Measurements from ENCODE around the gene CLDN15. TPM values are rescaled to one million over a fixed set of nuclear protein-coding genes. Genes with fewer than 3 reads are reported as not detected.
"Not testable (repeated sequence)": the region's sequence is repeated elsewhere in the genome, so short reads cannot be mapped to it uniquely, and the experiment has no call there.

CLDN15 gene, protein sequence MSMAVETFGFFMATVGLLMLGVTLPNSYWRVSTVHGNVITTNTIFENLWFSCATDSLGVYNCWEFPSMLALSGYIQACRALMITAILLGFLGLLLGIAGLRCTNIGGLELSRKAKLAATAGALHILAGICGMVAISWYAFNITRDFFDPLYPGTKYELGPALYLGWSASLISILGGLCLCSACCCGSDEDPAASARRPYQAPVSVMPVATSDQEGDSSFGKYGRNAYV
- 5.1 TPM for polyA plus RNA-seq (2012; ENCODE audit: low read depth, missing spikeins)

DNA sequence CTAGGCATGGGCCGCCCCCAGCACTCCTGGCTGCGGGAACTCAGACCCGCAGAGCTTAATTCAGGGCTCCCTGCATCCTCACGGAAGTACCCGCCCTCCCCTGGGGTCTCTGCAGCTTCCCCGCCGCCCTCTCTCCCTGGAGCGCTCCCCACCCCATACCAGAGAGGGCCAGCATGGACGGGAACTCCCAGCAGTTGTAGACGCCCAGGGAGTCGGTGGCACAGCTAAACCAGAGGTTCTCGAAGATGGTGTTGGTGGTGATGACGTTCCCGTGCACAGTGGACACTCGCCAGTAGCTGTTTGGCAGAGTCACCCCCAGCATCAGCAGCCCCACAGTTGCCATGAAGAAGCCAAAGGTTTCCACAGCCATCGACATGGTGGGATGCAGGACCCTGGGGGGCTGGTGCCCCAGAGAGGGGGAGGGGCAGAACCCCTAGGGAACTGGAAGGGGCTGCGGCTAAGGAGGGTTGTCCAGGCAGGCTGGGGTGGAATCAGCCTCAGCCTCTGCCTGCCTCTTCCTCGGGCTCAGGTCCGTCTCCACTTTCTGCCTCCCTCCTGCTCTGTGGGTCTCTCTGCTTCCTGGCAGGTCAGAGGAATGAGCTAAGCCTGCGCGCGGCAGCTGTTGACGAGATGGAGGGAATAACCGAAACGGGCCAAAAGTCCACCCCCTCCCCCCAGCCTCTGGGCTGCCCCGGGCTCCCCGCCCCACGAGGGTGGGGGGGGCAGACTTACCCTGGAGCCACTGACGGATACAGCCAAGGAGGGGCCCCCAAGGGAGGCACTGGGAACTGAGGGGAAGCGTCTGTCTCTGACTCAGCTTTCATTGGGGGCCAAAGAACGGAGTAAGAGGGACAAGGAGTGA lies at the start of gene CLDN15:
TSS of gene CLDN15 (minus strand) at position 597 of the 862 bp plus-strand sequence. CDS start at position 376, 221 bp downstream.
- no peak for DNase-seq (ENCODE audit: insufficient read length, low spot score)
- FAIRE-seq: no peak
- TF ChIP-seq PAX5 (IDR thresholded peaks at IDR 0.05; ENCODE audit: insufficient read depth, low read length, severe bottlenecking) (no peak), POLR2AphosphoS5 (IDR thresholded peaks at IDR 0.05; ENCODE audit: low read depth, low read length) (no peak), TAF1 (IDR thresholded peaks at IDR 0.05; ENCODE audit: low read depth, low read length) (no peak), POLR2A (IDR thresholded peaks at IDR 0.05; ENCODE audit: low read depth, low read length) (no peak), POU2F2 (IDR thresholded peaks at IDR 0.05; ENCODE audit: low read depth, low read length) (no peak), SPI1 (IDR thresholded peaks at IDR 0.05; ENCODE audit: low read depth, low read length) (no peak)

DNA sequence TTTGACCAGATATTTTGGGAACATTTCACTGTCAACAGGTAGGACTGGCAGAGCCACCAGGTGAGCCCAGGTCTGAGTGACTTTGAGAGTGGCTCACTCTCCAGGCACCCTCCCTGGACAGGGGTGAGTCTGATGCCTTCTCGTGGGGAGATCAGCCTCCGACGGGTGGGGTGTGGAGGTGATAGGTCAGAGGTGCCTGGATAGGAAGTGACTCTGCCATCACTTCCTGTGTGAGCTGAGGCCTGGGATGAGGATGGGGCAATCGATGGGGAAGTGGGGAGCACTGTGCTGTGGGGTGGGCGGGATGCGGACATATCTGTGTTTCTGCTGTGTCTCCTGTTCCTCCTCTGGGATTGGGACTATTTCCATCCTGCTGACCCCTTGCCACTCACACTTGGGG lies 49.4 kb upstream of the CLDN15 start:
- DNase-seq (ENCODE audit: insufficient read length, low spot score) (no peak), FAIRE-seq (no peak)
- TF ChIP-seq POLR2A (IDR thresholded peaks at IDR 0.05; ENCODE audit: low read depth, low read length) (no peak), TAF1 (IDR thresholded peaks at IDR 0.05; ENCODE audit: low read depth, low read length) (no peak), PAX5 (IDR thresholded peaks at IDR 0.05; ENCODE audit: insufficient read depth, low read length, severe bottlenecking) (no peak), POLR2AphosphoS5 (IDR thresholded peaks at IDR 0.05; ENCODE audit: low read depth, low read length) (no peak), POU2F2 (IDR thresholded peaks at IDR 0.05; ENCODE audit: low read depth, low read length) (no peak), SPI1 (IDR thresholded peaks at IDR 0.05; ENCODE audit: low read depth, low read length) (no peak)

DNA sequence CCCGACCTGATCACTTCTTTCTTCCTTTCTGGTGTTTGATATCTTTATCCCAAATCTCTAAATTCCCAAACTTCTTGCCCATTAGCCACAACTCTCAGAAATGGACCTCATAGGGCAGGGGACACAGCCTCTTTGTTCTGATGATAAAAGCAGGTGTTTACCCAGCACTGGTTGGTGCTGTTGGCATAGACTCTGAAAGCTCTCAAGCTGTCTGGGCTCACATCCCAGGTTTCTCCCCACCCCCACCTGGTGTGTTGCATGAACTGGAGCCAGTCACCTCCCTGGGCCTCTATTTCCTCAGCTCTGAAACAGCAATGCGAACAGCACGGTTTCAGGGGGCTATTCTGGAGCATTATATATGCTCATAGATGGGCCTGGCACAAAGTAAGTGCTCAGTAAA lies 48.3 kb upstream of the CLDN15 start:
- FAIRE-seq; DNase-seq (ENCODE audit: insufficient read length, low spot score): not testable (repeated sequence)

DNA sequence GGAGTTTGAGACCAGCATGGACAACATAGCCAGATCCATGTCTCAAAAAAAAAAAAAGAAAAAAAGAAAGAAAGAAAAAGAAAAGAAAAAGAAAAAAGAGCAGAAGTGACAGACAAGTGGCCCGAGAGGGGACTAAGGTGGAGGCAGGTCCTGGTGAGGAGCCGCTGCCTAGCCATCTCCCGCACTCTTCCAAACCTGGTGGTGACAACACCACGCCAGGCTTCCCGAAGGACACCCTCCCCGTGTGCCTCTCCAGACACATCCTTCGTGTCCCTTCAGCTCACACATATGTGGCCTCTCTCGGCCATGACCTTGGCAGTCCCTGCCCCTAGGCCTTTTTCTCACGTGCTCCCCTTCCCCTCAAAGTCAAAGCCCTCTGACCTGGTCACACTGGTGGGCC lies 47.6 kb upstream of the CLDN15 start:
- DNase-seq (ENCODE audit: insufficient read length, low spot score) (no peak), FAIRE-seq (no peak)
- TF ChIP-seq PAX5 (IDR thresholded peaks at IDR 0.05; ENCODE audit: insufficient read depth, low read length, severe bottlenecking): no peak
- no peak for TF ChIP-seq POU2F2 (IDR thresholded peaks at IDR 0.05; ENCODE audit: low read depth, low read length)
- TF ChIP-seq POLR2AphosphoS5 (IDR thresholded peaks at IDR 0.05; ENCODE audit: low read depth, low read length): no peak
- TF ChIP-seq POLR2A (IDR thresholded peaks at IDR 0.05; ENCODE audit: low read depth, low read length): no peak
- no peak for TF ChIP-seq TAF1 (IDR thresholded peaks at IDR 0.05; ENCODE audit: low read depth, low read length)
- no peak for TF ChIP-seq SPI1 (IDR thresholded peaks at IDR 0.05; ENCODE audit: low read depth, low read length)

DNA sequence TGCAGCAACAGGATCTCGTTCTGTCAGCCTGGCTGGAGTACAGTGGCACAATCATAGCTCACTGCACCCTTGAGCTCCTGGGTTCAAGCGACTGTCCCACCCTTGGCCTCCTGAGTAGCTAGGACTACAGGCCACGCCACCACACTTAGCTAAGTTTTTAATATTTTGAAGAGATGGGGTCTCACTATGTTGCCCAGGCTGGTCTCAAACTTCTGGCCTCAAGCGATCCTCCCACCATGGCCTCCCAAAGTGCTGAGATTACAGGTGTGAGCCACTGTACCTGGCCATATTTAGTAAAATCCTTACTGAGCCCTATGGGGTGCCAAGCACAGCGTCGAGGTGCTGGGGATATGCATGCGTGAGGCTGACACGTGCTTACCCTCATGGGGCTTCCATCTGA lies 43.3 kb upstream of the CLDN15 start:
- not testable (repeated sequence) for FAIRE-seq; DNase-seq (ENCODE audit: insufficient read length, low spot score)

DNA sequence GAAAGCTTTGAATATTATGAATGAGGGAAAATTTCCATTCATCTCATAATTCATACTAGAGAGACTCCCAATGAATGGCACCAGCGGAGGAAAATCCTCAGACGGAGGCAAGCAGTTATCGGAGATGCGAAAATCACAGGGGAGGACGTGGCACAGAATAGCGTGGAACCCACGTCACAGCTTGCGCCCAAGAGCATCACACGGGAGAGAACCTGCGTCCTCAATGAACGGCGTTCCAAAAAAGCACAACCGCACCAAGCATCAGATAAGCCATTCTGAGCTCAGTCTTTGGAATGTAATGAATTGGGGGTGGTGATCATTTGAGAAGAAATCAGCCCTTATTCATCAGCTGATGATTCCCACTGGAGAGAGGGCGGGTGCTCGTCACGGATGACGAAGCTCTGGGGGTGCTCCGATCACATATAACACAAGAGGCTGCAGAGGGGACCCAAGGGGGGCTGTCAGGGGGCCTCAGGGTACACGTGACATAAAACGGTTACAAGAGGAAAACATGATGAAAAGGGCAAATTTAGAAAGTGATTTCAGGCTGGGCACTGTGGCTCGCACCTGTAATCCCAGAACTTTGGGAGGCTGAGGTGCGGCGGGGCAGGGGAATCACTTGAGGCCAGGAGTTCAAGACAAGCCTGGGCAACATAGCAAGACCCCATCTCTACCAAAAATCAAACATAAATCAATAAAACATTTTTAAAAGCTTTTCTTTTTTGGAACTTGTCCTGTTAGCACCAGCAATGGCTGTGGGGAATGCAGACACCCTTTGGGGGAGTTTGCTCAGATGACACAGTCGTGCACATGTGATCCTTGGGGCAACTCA lies 41.1 kb upstream of the CLDN15 start:
- no peak for DNase-seq (ENCODE audit: insufficient read length, low spot score)
- no peak for TF ChIP-seq PAX5 (IDR thresholded peaks at IDR 0.05; ENCODE audit: insufficient read depth, low read length, severe bottlenecking)
- no peak for TF ChIP-seq POLR2A (IDR thresholded peaks at IDR 0.05; ENCODE audit: low read depth, low read length)
- no peak for TF ChIP-seq SPI1 (IDR thresholded peaks at IDR 0.05; ENCODE audit: low read depth, low read length)
- TF ChIP-seq TAF1 (IDR thresholded peaks at IDR 0.05; ENCODE audit: low read depth, low read length): no peak
- TF ChIP-seq POLR2AphosphoS5 (IDR thresholded peaks at IDR 0.05; ENCODE audit: low read depth, low read length): no peak
- FAIRE-seq: no peak

DNA sequence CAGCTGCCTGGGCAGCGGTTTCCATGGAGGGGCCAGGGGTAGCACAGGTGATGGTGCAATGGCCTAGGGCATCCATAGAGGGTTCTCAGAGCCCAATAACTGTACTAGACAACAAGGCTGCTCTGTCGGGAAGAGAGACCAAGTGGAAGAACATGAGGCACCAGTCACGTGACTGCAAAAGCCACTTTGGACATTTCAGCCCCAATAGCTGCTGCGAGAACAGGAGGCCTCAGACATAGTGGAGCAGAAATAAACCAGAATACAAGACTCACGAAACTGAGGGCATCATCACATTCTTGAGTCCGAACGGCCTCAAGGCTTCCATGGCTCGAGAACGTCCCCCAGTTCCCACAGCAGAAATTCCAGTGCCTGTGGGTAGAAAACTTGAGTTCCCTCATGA lies 39.6 kb upstream of the CLDN15 start:
- TF ChIP-seq TAF1 (IDR thresholded peaks at IDR 0.05; ENCODE audit: low read depth, low read length) (no peak), SPI1 (IDR thresholded peaks at IDR 0.05; ENCODE audit: low read depth, low read length) (no peak), POLR2AphosphoS5 (IDR thresholded peaks at IDR 0.05; ENCODE audit: low read depth, low read length) (no peak), POLR2A (IDR thresholded peaks at IDR 0.05; ENCODE audit: low read depth, low read length) (no peak), PAX5 (IDR thresholded peaks at IDR 0.05; ENCODE audit: insufficient read depth, low read length, severe bottlenecking) (no peak), POU2F2 (IDR thresholded peaks at IDR 0.05; ENCODE audit: low read depth, low read length) (no peak)
- FAIRE-seq (no peak), DNase-seq (ENCODE audit: insufficient read length, low spot score) (no peak)

DNA sequence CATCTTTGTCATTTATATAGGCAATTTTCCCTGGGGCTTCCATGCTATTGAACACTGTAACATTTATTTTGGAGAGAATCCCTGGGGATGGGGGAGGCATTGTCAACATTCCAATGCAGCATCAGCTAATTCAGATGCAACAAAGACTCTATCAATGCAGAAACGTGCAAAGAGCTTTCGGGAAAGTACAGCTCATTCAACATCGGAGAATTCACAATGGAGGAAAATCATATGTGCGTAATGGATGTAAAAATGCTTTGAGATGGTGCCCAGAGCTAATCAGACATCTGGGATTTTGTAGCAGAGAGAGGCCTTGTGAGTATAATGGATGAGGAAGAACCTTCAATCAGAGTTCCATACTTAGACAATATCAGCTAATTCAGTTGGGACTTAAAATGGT lies 35.6 kb upstream of the CLDN15 start:
- DNase-seq (ENCODE audit: insufficient read length, low spot score) (no peak), FAIRE-seq (no peak)
- TF ChIP-seq SPI1 (IDR thresholded peaks at IDR 0.05; ENCODE audit: low read depth, low read length) (no peak), POLR2AphosphoS5 (IDR thresholded peaks at IDR 0.05; ENCODE audit: low read depth, low read length) (no peak), TAF1 (IDR thresholded peaks at IDR 0.05; ENCODE audit: low read depth, low read length) (no peak), PAX5 (IDR thresholded peaks at IDR 0.05; ENCODE audit: insufficient read depth, low read length, severe bottlenecking) (no peak), POLR2A (IDR thresholded peaks at IDR 0.05; ENCODE audit: low read depth, low read length) (no peak), POU2F2 (IDR thresholded peaks at IDR 0.05; ENCODE audit: low read depth, low read length) (no peak)

DNA sequence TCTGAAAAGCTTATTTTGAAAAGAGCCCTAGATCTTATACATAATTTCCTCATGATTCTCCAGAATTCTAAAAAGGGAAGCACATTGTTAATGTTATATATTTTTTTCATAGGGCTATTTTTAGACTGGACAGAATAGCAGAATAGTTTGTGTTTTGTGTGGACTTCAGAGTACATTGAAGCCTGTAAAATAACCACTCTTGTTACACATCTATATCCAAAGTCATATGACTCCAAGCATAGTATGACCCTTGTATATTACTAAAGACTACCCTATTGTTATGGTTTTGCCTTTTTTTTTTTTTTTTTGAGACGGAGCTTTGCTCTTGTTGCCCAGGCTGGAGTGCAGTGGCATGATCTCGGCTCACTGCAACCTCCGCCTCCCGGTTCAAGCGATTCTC lies 33.4 kb upstream of the CLDN15 start:
- no peak for TF ChIP-seq TAF1 (IDR thresholded peaks at IDR 0.05; ENCODE audit: low read depth, low read length)
- no peak for TF ChIP-seq POLR2A (IDR thresholded peaks at IDR 0.05; ENCODE audit: low read depth, low read length)
- no peak for TF ChIP-seq SPI1 (IDR thresholded peaks at IDR 0.05; ENCODE audit: low read depth, low read length)
- TF ChIP-seq POLR2AphosphoS5 (IDR thresholded peaks at IDR 0.05; ENCODE audit: low read depth, low read length): no peak
- TF ChIP-seq PAX5 (IDR thresholded peaks at IDR 0.05; ENCODE audit: insufficient read depth, low read length, severe bottlenecking): no peak
- no peak for TF ChIP-seq POU2F2 (IDR thresholded peaks at IDR 0.05; ENCODE audit: low read depth, low read length)
- FAIRE-seq (no peak), DNase-seq (ENCODE audit: insufficient read length, low spot score) (no peak)
